GM18870 (cell line): Measurements from ENCODE around the gene PPP2R2C.

Experiments
- ATAC-seq: cut with Tn5 transposase; IDR thresholded peaks from one replicate; pipeline ENCODE4 v1.9.1; 2021; ENCODE audit warnings: moderate library complexity; ENCODE audit not compliant: unreplicated experiment

Gene PPP2R2C

DNA sequence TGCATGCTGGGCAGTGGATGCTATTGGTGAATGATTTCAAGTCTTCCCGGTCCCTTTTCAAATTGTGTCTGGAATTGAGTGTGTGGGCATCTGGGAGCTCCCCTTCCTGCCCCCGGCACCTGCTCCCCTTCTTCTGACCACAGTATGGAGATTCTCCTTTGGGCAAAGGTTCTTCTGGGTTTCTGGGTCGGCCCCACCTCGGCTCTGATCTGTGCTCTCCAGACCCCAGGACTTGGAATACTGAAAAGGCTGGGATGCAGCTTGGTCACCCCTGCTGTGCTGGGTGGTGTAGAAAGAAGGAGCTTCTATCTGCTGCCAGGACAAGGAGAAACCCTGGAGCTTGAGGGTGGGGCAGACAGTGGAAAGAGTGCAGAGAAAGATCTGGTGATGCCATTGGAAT is 124.0 kb downstream of the PPP2R2C start:
- no peak for ATAC-seq

DNA sequence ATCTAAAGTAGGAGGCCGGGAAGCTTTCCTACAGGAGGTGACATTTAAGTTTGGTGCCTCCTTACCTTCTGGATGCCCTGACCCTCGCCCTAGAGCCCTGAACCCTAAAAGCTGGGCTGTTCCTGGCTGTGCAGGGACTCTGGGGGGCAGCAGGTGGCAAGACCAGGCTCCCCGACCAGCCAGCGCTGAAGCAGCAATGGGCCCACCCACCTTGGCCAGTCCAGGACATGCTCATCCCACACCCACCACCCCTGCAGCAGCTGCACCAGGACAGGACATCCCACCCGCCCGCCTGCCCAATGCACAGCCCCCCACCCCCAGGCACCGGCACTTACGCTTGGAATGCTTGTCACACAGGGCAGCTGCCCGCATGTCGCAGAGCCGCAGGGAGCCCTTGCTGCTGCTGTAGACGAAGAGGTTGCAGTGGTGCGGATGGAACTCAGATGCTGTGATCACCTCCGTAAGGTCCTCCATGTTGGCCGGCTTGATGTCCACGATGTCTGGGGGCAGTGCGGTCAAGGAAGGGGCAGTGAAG is 124.8 kb downstream of the PPP2R2C start:
- ATAC-seq, result no peak

DNA sequence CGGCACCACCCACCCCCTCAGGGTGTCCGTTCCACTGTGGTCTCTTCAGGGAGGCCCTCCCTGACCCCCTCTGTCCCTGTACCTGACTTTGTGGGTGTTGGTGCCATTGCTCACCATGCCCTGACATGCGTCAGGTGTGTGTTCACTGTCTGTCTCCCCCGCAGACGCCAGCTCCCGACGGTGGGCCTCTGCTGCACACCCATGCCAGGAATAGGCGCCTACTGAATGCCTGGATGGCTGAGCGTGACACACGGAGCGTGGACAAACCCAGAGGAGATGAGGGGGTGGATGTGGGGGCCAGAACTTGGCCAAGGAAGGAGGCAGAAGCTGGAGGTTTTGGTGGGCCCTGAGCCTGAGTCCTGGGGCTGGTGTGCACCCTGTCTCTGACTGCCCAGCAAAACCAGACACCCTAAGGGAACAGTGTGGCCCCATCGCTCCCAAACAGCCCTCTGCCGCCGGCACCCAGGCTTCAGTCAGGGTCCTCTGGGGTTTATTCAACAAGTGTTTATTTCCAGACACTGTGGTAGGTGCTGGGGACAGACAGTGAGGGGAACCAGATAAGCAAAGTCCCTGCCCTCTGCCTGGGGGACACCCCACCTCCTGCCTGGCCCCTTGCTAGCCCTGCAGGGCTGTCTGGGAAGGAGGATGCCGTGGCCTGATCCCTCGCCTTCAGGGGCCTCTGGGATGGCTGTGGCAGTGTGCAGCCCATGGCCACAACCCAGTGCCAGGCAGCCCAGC is 125.9 kb downstream of the PPP2R2C start:
- no peak for ATAC-seq

DNA sequence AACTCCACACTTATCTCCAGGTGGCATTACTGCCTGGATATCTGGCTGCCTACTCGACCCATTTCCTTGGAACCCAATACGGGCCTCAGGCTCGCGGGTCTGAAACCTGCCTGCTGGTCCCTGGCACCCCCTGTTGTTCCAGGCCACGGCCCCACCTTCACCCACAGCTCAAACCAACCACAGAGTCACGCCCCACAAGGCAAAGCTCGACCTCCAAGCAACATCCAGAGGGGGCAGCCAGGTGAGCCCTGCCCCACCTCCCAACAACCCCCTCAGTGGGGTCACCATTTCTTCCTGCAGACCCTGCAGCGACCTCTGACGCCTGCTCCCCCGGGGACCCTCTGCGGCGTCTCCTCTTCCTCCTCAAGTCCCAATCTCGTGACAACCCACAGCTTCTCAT is 126.5 kb downstream of the PPP2R2C start:
- ATAC-seq, result no peak

- no peak for ATAC-seq
Measured at GRCh38 chr4:6345096-6345830, 127.2 kb downstream of the PPP2R2C start.

- ATAC-seq, result no peak
Measured at GRCh38 chr4:6343939-6344408, 128.4 kb downstream of the PPP2R2C start.

DNA sequence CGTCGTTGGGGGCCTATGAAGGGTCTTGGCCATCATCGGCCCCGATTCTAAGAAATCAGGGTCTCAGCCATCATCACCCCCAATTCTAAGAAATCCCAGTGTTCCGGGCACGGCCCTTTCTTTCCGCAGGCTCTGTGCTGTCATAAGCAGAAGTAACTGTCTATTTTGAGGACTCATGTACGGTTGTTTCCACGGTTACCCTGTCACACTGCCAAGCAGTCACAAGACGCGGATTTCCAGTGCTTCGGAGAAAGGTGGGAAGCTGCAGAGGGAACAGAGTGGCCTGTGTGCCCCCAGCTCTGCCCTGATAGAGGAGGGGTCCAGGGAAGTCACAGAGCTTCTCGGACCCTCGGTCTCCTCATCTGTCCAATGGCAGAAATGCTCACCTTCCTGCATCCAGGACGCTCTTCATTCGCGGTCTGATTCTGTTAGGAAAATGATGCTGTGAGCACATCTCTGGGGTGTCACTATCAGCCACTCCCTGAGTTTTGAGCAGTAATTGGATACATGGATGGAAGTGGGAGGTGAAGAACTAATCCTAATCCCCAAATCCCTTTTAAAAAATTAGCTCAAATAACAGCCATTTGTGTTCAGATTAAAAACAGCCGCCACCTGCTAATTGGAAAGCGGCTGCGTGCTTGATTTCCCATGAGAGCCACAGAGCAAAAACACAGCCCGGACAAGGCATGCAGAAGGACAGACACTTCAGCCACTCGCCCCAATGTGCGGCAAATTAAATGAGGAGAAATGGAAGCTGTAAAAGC is 129.7 kb downstream of the PPP2R2C start:
- no peak for ATAC-seq

GRCh38 chr4:6341696-6342095 is 130.7 kb downstream of the PPP2R2C start:
- ATAC-seq, result no peak

- ATAC-seq, result no peak
Measured at GRCh38 chr4:6340446-6341015, 131.9 kb downstream of the PPP2R2C start.

- ATAC-seq, result no peak
Measured at GRCh38 chr4:6339818-6340445, 132.5 kb downstream of the PPP2R2C start.

GRCh38 chr4:6338951-6339817 is 133.2 kb downstream of the PPP2R2C start:
- no peak for ATAC-seq

GRCh38 chr4:6338175-6338950 is 134.1 kb downstream of the PPP2R2C start:
- ATAC-seq, result no peak

DNA sequence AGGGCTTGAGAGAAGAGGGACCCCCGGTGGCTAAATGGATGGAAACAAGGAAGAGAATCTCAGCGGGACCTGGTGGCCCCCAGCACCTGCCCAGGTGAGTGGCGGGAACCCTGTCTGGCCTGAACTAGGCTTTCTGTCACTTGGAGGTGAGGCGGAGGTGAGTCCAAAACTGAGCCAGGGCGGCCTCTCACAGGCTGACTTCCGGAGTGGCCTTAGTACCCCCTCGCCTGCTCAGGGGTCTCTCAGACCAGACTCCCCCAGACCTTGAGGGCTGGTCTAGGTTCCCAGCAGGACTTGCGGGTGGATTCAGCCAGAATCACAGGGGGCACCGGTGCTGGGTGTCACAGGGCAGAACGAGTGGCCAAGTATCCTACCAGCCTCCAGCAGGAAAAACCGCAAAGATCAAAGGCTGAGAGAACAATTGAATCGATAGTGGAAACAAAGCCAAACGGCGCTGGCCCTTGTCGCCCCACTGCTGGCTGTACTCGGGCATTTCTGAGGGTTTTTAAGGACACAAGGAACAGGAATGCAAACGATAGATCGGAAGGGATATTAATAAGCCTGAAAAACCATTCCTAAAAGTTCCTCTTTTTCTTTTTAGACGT is 135.0 kb downstream of the PPP2R2C start:
- ATAC-seq, result no peak

GRCh38 chr4:6336166-6336565 is 136.2 kb downstream of the PPP2R2C start:
- ATAC-seq, result no peak

DNA sequence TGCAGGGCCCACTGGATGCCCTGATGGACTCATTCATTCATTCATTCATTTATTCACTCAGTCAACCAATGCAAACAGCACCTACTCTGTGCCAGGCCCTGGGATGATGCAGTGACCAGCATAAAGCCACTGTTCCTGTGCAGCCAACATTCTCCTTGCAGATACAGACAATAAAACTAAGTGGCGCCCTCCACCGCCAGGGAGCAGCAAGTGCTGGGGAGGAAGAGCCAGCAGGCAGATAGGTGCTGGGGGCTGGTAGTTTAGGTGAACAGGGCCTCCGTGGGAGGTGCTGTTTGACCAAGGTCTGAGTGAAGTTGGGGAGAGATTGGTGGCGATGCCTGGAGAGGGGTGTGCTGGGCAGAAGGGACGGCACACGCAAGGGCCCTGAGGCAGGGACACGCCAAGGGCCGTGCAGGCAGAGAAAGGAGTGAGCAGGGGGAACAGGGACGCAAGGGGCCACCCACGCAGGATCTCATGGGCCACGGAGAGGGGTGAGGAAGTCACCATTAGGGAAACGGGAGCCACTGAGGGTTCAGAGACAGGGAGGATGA is 137.3 kb downstream of the PPP2R2C start:
- no peak for ATAC-seq

DNA sequence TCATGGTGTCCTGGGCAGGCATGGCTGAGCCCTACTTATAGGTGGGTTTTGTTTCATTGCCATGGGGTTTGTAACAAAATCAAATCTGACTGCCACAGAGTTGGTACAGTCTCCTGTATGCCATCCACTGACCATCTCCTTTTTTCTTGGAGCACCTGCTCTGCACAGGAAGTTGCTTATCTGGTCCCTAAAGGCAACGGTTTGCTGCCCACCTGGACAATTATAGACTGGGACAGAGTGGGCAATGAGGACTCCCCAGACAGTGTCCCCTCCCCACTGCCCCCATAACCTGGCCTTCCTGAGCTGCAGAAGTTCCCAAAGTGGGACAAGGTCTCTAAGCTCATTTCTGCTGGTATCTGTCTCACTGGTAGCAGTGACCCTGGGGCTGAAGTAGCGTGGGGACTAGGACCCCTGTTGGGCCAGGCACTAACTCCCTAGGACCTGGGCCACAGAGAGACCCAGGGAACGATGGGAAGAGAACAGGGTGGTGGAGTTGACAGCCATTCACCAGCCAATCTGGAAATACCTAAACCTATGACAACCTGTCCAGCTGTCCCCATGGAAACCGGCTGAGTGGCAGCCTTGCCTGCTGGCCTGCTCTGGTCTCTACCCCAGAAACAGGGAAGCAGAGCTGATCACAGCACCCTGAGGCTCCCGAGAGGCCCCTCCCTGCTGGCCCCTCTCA is 138.1 kb downstream of the PPP2R2C start:
- no peak for ATAC-seq
